Measurements from ENCODE around the gene PASD1. TPM values are rescaled to one million over a fixed set of nuclear protein-coding genes. Genes with fewer than 3 reads are reported as not detected.

The PASD1 gene, protein sequence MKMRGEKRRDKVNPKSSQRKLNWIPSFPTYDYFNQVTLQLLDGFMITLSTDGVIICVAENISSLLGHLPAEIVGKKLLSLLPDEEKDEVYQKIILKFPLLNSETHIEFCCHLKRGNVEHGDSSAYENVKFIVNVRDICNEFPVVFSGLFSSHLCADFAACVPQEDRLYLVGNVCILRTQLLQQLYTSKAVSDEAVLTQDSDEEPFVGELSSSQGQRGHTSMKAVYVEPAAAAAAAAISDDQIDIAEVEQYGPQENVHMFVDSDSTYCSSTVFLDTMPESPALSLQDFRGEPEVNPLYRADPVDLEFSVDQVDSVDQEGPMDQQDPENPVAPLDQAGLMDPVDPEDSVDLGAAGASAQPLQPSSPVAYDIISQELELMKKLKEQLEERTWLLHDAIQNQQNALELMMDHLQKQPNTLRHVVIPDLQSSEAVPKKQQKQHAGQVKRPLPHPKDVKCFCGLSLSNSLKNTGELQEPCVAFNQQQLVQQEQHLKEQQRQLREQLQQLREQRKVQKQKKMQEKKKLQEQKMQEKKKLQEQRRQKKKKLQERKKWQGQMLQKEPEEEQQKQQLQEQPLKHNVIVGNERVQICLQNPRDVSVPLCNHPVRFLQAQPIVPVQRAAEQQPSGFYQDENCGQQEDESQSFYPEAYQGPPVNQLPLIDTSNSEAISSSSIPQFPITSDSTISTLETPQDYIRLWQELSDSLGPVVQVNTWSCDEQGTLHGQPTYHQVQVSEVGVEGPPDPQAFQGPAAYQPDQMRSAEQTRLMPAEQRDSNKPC
- 0.01 TPM for polyA plus RNA-seq (2013, experiment 1 of 2)
- polyA plus RNA-seq (2013, experiment 2 of 2): not detected

DNA sequence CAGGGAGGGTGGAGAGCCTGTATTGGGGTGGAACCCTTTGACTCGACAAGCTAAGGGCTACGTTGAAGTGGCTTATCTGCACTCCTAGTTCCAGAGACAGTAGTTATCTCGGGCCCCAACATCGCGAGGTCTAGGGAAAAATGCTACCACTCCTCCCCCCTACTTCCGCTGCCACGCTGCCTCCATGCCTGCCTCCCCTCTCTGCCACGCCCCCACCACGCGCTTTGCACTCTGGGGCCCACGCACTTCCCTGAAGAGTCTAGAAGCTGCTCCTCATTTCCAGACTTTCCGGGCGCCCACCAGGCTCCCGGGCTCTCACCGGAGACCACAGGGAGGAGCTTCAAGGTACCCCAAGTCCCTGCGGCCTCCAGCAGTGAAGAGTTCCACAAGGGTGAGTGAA lies at the start of gene PASD1:
TSS of gene PASD1 (plus strand) at position 227 of the 400 bp plus-strand sequence. CDS start 37,879 bp downstream, outside the sequence.
- H3K18ac ChIP-seq (ENCODE audit: low read length): no peak within 1 kb of the TSS
- H3K23ac ChIP-seq (ENCODE audit: low read depth, low read length, poor library complexity): no peak within 1 kb of the TSS
- no peak within 1 kb of the TSS for H2AK5ac ChIP-seq (ENCODE audit: low read depth, low read length)
- H2BK12ac ChIP-seq (ENCODE audit: low read length): no peak within 1 kb of the TSS
- no peaks in the 10 kb centered on the region for H3K36me3 ChIP-seq (replicated peaks in 1 of 2; ENCODE audit: control insufficient read depth in 2 of 2, insufficient read depth in 2 of 2, low read length in 2 of 2)
- DNase-seq (ENCODE audit: low spot score): no peak
- H3K27ac ChIP-seq (replicated peaks; ENCODE audit: low read length): no peak within 1 kb of the TSS
- H3K4ac ChIP-seq (ENCODE audit: low read length): no peak within 1 kb of the TSS
- no peaks in the 10 kb centered on the region for H3K9me3 ChIP-seq (replicated peaks in 1 of 2; ENCODE audit: control insufficient read depth in 2 of 2, insufficient read depth in 1 of 2, low read depth in 1 of 2, low read length in 2 of 2)
- no peak within 1 kb of the TSS for H2AFZ ChIP-seq (ENCODE audit: low read length)
- H3K4me2 ChIP-seq (ENCODE audit: insufficient read depth, low read length, poor library complexity, severe bottlenecking): no peak within 1 kb of the TSS
- H3K9ac ChIP-seq (ENCODE audit: low read depth, low read length, poor library complexity): no peak within 1 kb of the TSS
- H3K79me1 ChIP-seq (ENCODE audit: low read depth, low read length): no peaks in the 10 kb centered on the region
- H3K27me3 ChIP-seq (ENCODE audit: control insufficient read depth in 3 of 3, insufficient read depth in 3 of 3, low read depth in 1 of 3, low read length in 3 of 3): peaks cover 0 to 4% (median 0%) of the 10 kb centered on the region in 3 experiments
- no peak within 1 kb of the TSS for H4K91ac ChIP-seq (ENCODE audit: low read depth, low read length, poor library complexity)
- no peak within 1 kb of the TSS for H4K8ac ChIP-seq (ENCODE audit: low read depth, low read length)
- no peak within 1 kb of the TSS for H2BK5ac ChIP-seq (ENCODE audit: low read length)
- H2BK120ac ChIP-seq (ENCODE audit: low read depth, low read length): no peak within 1 kb of the TSS
- no CpG with 5 or more reads among the region's 16 CpGs for WGBS, 2 donors (ENCODE audit: extremely low coverage in 2 of 2, insufficient read length in 2 of 2, insufficient replicate concordance in 1 of 2)
- no peaks in the 10 kb centered on the region for H3K4me1 ChIP-seq (ENCODE audit: control insufficient read depth in 2 of 2, insufficient read depth in 1 of 2, low read depth in 1 of 2, low read length in 2 of 2)
- H2BK15ac ChIP-seq (ENCODE audit: low read length): no peak within 1 kb of the TSS
- H3K4me3 ChIP-seq (ENCODE audit: low read length in 2 of 2): no peak within 1 kb of the TSS
- no peak within 1 kb of the TSS for H3K14ac ChIP-seq (ENCODE audit: low read length)

DNA sequence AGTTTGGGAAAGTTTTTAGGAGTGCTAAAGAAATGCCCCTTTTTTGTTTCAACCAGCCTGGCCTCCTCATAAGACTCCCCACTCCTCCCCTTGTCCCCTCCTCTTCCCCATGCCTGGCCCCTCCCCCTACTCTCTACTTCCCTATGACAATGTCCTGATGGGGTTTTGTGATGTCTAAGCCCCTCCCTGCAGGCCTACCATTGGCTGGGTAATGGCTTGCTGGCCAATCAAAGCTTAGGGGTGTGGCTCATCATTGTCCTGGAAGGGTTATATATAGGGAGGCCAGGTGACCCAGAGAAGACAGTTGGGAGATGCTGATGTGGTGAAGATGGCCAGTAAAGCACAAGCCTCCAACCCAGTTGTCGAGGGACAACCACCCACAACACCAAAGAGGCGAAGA lies 48.2 kb upstream of the PASD1 start:
- no peak for DNase-seq (ENCODE audit: low spot score)
- Histone ChIP-seq H4K91ac (ENCODE audit: low read depth, low read length, poor library complexity) (no peak overlapping the region), H3K18ac (ENCODE audit: low read length) (no peak overlapping the region), H2BK5ac (ENCODE audit: low read length) (no peak overlapping the region), H3K36me3 (replicated peaks in 1 of 2; ENCODE audit: control insufficient read depth in 2 of 2, insufficient read depth in 2 of 2, low read length in 2 of 2) (no peaks in the 10 kb centered on the region), H2BK12ac (ENCODE audit: low read length) (no peak overlapping the region), H3K9me3 (replicated peaks in 1 of 2; ENCODE audit: control insufficient read depth in 2 of 2, insufficient read depth in 1 of 2, low read depth in 1 of 2, low read length in 2 of 2) (no peaks in the 10 kb centered on the region), H2AK5ac (ENCODE audit: low read depth, low read length) (no peak overlapping the region), H3K9ac (ENCODE audit: low read depth, low read length, poor library complexity) (no peak overlapping the region), H2AFZ (ENCODE audit: low read length) (no peak overlapping the region), H4K8ac (ENCODE audit: low read depth, low read length) (no peak overlapping the region), H3K4me3 (ENCODE audit: low read length in 2 of 2) (no peak overlapping the region), H2BK15ac (ENCODE audit: low read length) (no peak overlapping the region), H2BK120ac (ENCODE audit: low read depth, low read length) (no peak overlapping the region), H3K14ac (ENCODE audit: low read length) (no peak overlapping the region), H3K4ac (ENCODE audit: low read length) (no peak overlapping the region), H3K79me1 (ENCODE audit: low read depth, low read length) (no peaks in the 10 kb centered on the region), H3K27ac (replicated peaks; ENCODE audit: low read length) (no peak overlapping the region), H3K27me3 (ENCODE audit: control insufficient read depth in 3 of 3, insufficient read depth in 3 of 3, low read depth in 1 of 3, low read length in 3 of 3) (peaks cover 0 to 7% (median 0%) of the 10 kb centered on the region in 3 experiments), H3K4me2 (ENCODE audit: insufficient read depth, low read length, poor library complexity, severe bottlenecking) (no peak overlapping the region), H3K23ac (ENCODE audit: low read depth, low read length, poor library complexity) (no peak overlapping the region), H3K4me1 (ENCODE audit: control insufficient read depth in 2 of 2, insufficient read depth in 1 of 2, low read depth in 1 of 2, low read length in 2 of 2) (no peaks in the 10 kb centered on the region)
- WGBS, 2 donors (ENCODE audit: extremely low coverage in 2 of 2, insufficient read length in 2 of 2, insufficient replicate concordance in 1 of 2): no CpG with 5 or more reads among the region's 2 CpGs

DNA sequence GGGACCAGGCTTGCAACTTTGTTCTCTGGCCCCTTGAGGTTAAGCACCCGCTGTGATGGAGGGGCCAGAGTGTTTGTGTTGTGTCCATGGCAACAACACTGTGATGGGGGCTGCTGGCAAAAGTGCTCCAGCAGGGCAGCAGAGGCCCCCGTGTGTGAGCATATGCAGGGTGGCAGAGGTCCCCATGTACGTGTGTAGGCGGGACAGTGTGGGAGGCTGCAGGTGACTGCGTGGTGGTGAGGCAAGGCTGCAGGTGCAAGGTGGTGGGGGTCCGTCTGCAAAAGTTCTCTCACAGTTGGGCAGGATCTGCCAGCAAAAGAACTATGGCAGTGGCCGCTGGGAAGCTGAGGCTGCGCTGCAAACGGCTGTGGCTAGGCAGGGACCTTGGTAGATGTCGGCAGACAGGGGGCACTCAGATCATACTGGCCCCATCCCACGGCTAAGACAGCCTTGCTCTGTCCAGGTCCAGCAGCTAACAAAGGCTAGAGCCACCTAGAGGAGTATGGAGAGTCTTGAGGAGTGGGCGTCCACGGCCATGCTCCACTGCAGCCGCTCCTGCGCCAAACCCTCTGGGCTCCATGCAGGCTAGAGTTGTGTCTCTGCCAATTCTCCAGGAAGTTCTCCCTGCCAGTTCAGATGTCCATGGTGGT lies 46.8 kb upstream of the PASD1 start:
- Histone ChIP-seq H3K79me1 (ENCODE audit: low read depth, low read length) (no peaks in the 10 kb centered on the region), H3K9ac (ENCODE audit: low read depth, low read length, poor library complexity) (no peak overlapping the region), H2BK120ac (ENCODE audit: low read depth, low read length) (no peak overlapping the region), H2AK5ac (ENCODE audit: low read depth, low read length) (no peak overlapping the region), H3K4ac (ENCODE audit: low read length) (no peak overlapping the region), H3K27ac (replicated peaks; ENCODE audit: low read length) (no peak overlapping the region), H3K14ac (ENCODE audit: low read length) (no peak overlapping the region), H2BK12ac (ENCODE audit: low read length) (no peak overlapping the region), H3K4me1 (ENCODE audit: control insufficient read depth in 2 of 2, insufficient read depth in 1 of 2, low read depth in 1 of 2, low read length in 2 of 2) (no peaks in the 10 kb centered on the region), H3K23ac (ENCODE audit: low read depth, low read length, poor library complexity) (no peak overlapping the region), H3K27me3 (ENCODE audit: control insufficient read depth in 3 of 3, insufficient read depth in 3 of 3, low read depth in 1 of 3, low read length in 3 of 3) (peaks cover 0 to 7% (median 0%) of the 10 kb centered on the region in 3 experiments), H4K91ac (ENCODE audit: low read depth, low read length, poor library complexity) (no peak overlapping the region), H2BK5ac (ENCODE audit: low read length) (no peak overlapping the region), H2BK15ac (ENCODE audit: low read length) (no peak overlapping the region), H2AFZ (ENCODE audit: low read length) (no peak overlapping the region), H3K4me3 (ENCODE audit: low read length in 2 of 2) (no peak overlapping the region), H4K8ac (ENCODE audit: low read depth, low read length) (no peak overlapping the region), H3K18ac (ENCODE audit: low read length) (no peak overlapping the region), H3K36me3 (replicated peaks in 1 of 2; ENCODE audit: control insufficient read depth in 2 of 2, insufficient read depth in 2 of 2, low read length in 2 of 2) (no peaks in the 10 kb centered on the region), H3K9me3 (replicated peaks in 1 of 2; ENCODE audit: control insufficient read depth in 2 of 2, insufficient read depth in 1 of 2, low read depth in 1 of 2, low read length in 2 of 2) (no peaks in the 10 kb centered on the region), H3K4me2 (ENCODE audit: insufficient read depth, low read length, poor library complexity, severe bottlenecking) (no peak overlapping the region)
- WGBS, 2 donors (ENCODE audit: extremely low coverage in 2 of 2, insufficient read length in 2 of 2, insufficient replicate concordance in 1 of 2): no CpG with 5 or more reads among the region's 15 CpGs
- no peak for DNase-seq (ENCODE audit: low spot score)
